ENCODE results near the gene P4HB. TPM values are rescaled to one million over a fixed set of nuclear protein-coding genes. Genes with fewer than 3 reads are reported as not detected.
A peak's percentile ranks its signal among the peaks of the same experiment; 100 is the strongest.

P4HB gene
- total RNA-seq, 1 donor: 1,240 TPM

DNA sequence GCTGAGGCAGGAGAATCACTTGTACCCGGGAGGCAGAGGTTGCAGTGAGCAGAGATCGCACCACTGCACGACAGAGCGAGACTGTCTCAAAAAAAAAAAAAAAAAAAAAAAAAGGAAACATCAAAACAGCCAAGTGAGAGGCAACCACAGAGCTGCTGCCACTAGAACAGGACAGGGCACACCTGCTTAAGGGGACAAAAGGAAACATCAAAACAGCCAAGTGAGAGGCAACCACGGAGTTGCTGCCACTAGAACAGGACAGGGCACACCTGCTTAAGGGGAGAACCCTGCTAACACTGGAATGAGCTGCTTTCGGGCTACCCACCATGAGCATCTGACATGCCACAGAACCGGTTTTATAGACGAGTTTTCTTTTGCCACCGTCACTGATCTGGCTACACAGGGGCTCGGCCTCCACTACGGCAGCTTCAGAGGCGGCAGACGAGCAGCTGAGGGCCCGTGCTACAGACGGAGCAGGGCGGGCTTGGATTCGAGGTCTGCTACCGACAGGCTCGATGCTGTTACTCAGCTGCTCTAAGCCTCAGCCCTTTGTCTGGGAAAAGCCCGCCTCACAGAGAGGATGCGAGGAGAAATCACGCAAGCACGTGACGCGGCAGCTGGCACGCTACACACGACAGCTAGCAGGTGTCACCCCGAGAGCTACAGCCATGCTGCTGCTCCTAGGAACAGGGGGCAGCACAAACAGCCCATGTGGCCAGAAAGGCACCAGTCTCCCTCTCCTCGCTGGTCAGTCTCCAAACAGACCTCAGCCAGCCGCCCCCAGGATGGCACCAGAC is 2.0 kb downstream of the P4HB start:
- Histone ChIP-seq H3K9me3 (ENCODE audit: low read depth, low read length) (no peaks in the 10 kb centered on the region), H3K79me2 (ENCODE audit: insufficient read depth, low read length) (peaks cover 89% of the 10 kb centered on the region), H3K36me3 (ENCODE audit: insufficient read depth, low read length) (peaks cover 57% of the 10 kb centered on the region), H3K4me2 (ENCODE audit: insufficient read depth, low read length) (peak overlapping the region; percentile 98), H4K20me1 (ENCODE audit: insufficient read depth, low read length) (peaks cover 52% of the 10 kb centered on the region), H3K27ac (ENCODE audit: low read depth, low read length) (peak overlapping the region; percentile 72), H3K27me3 (ENCODE audit: insufficient read depth, low read length) (no peaks in the 10 kb centered on the region), H2AFZ (ENCODE audit: low read length) (no peak overlapping the region), H3K4me3 (ENCODE audit: insufficient read depth, low read length) (peak overlapping the region; percentile 84), H3K4me1 (ENCODE audit: insufficient read depth, low read length) (peaks cover 30% of the 10 kb centered on the region)
- peak; percentile 76 for DNase-seq (ENCODE audit: insufficient read length, low spot score, missing footprints)
- TF ChIP-seq, protein P1, sequence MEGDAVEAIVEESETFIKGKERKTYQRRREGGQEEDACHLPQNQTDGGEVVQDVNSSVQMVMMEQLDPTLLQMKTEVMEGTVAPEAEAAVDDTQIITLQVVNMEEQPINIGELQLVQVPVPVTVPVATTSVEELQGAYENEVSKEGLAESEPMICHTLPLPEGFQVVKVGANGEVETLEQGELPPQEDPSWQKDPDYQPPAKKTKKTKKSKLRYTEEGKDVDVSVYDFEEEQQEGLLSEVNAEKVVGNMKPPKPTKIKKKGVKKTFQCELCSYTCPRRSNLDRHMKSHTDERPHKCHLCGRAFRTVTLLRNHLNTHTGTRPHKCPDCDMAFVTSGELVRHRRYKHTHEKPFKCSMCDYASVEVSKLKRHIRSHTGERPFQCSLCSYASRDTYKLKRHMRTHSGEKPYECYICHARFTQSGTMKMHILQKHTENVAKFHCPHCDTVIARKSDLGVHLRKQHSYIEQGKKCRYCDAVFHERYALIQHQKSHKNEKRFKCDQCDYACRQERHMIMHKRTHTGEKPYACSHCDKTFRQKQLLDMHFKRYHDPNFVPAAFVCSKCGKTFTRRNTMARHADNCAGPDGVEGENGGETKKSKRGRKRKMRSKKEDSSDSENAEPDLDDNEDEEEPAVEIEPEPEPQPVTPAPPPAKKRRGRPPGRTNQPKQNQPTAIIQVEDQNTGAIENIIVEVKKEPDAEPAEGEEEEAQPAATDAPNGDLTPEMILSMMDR (IDR thresholded peaks at IDR 0.05; ENCODE audit: extremely low read depth, low read depth, low read length): no peak

DNA sequence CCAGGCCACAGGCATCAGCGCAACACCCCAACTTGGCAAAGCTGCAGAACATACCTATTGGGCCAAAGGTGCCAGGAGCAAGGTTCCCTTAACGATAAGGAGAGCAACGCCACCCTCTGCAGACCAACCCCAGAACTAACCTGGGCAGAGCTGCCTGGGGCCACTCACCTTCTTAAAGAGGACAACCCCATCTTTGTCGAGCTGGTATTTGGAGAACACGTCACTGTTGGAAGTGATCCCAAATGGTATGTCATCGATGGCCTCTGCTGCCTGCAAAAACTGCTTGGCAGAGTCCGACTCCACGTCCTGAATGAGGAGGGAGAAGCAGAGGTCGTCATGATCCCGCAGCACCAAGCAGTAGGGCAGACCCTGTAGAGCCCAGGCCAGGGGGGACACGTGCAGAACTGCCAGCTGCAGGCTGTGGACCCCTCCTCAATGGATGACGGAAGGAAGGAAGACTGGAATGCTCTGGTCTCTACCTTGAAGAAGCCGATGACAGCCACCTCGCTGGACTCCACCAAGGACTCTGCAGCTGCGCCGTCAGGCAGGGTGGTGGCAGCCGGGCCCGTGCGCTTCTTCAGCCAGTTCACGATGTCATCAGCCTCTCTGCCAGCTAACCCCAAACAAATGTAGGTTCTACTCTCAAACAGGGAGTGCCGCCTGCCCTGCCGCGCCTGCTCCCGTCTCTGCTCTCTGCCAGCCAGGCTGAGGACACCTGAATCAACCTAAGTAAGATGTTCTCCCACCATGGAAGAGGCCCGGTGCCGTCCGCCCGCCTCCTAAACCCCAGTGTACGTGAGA is 5.2 kb downstream of the P4HB start:
- Histone ChIP-seq H3K4me2 (ENCODE audit: insufficient read depth, low read length) (no peak overlapping the region), H3K4me1 (ENCODE audit: insufficient read depth, low read length) (peaks cover 16% of the 10 kb centered on the region), H3K27me3 (ENCODE audit: insufficient read depth, low read length) (no peaks in the 10 kb centered on the region), H3K27ac (ENCODE audit: low read depth, low read length) (peak overlapping the region; percentile 28), H4K20me1 (ENCODE audit: insufficient read depth, low read length) (peaks cover 71% of the 10 kb centered on the region), H3K36me3 (ENCODE audit: insufficient read depth, low read length) (peaks cover 72% of the 10 kb centered on the region), H3K79me2 (ENCODE audit: insufficient read depth, low read length) (peaks cover 89% of the 10 kb centered on the region), H3K9me3 (ENCODE audit: low read depth, low read length) (no peaks in the 10 kb centered on the region), H3K4me3 (ENCODE audit: insufficient read depth, low read length) (no peak overlapping the region), H2AFZ (ENCODE audit: low read length) (no peak overlapping the region)
- TF ChIP-seq, protein P1 (IDR thresholded peaks at IDR 0.05; ENCODE audit: extremely low read depth, low read depth, low read length): no peak
- DNase-seq (ENCODE audit: insufficient read length, low spot score, missing footprints): peak; percentile 73

DNA sequence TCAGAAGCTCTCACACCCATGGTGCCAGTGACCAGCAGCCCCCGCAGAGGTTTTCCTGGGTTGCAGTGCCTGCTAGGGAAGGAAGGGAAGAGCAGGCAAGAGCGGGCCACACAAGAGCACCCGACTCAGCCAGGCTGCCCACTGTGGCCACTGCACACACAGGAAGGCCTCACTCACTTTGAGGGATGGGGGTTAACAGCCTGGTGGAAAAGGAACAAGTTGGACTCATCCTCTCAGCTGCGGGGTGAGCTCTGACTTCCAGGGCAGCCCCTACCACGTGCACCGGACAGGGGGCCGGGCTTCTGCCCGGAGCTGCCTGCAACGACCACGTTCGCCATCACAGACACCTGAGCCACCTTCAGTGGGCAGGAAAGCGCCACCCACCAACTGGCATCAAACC is 8.1 kb downstream of the P4HB start:
- no peak overlapping the region for H3K4me3 ChIP-seq (ENCODE audit: insufficient read depth, low read length)
- no peaks in the 10 kb centered on the region for H3K27me3 ChIP-seq (ENCODE audit: insufficient read depth, low read length)
- no peaks in the 10 kb centered on the region for H3K4me1 ChIP-seq (ENCODE audit: insufficient read depth, low read length)
- TF ChIP-seq, protein P1 (IDR thresholded peaks at IDR 0.05; ENCODE audit: extremely low read depth, low read depth, low read length): no peak
- no peaks in the 10 kb centered on the region for H3K9me3 ChIP-seq (ENCODE audit: low read depth, low read length)
- H3K36me3 ChIP-seq (ENCODE audit: insufficient read depth, low read length): peaks cover 70% of the 10 kb centered on the region
- DNase-seq (ENCODE audit: insufficient read length, low spot score, missing footprints): no peak
- H3K79me2 ChIP-seq (ENCODE audit: insufficient read depth, low read length): peaks cover 59% of the 10 kb centered on the region
- peaks cover 47% of the 10 kb centered on the region for H4K20me1 ChIP-seq (ENCODE audit: insufficient read depth, low read length)
- no peak overlapping the region for H3K4me2 ChIP-seq (ENCODE audit: insufficient read depth, low read length)
- no peak overlapping the region for H3K27ac ChIP-seq (ENCODE audit: low read depth, low read length)
- no peak overlapping the region for H2AFZ ChIP-seq (ENCODE audit: low read length)

DNA sequence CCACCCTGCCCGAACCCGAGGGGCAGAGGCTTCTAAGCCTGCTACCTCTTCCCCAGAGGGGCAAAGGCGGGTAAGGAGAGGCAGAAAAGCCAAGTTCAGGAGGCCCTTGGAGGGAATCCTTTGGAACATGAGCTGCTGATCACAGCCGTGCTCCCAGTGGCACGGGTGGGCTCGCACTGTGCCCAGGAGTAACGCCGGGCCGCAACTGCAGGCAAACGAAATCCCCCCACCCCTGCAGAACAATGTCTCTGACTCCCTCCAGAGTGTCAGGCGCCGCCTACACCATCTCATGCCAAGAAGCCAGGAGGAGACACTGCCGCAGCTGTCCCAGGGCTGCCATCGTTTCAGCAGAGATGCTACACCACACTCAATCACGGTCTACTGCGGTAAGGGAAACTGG is 8.9 kb downstream of the P4HB start:
- no peaks in the 10 kb centered on the region for H3K27me3 ChIP-seq (ENCODE audit: insufficient read depth, low read length)
- no peaks in the 10 kb centered on the region for H3K4me1 ChIP-seq (ENCODE audit: insufficient read depth, low read length)
- no peak overlapping the region for H3K4me3 ChIP-seq (ENCODE audit: insufficient read depth, low read length)
- peaks cover 43% of the 10 kb centered on the region for H4K20me1 ChIP-seq (ENCODE audit: insufficient read depth, low read length)
- no peak overlapping the region for H2AFZ ChIP-seq (ENCODE audit: low read length)
- peaks cover 76% of the 10 kb centered on the region for H3K36me3 ChIP-seq (ENCODE audit: insufficient read depth, low read length)
- TF ChIP-seq, protein P1 (IDR thresholded peaks at IDR 0.05; ENCODE audit: extremely low read depth, low read depth, low read length): no peak
- peaks cover 51% of the 10 kb centered on the region for H3K79me2 ChIP-seq (ENCODE audit: insufficient read depth, low read length)
- no peak overlapping the region for H3K4me2 ChIP-seq (ENCODE audit: insufficient read depth, low read length)
- no peak overlapping the region for H3K27ac ChIP-seq (ENCODE audit: low read depth, low read length)
- no peaks in the 10 kb centered on the region for H3K9me3 ChIP-seq (ENCODE audit: low read depth, low read length)
- DNase-seq (ENCODE audit: insufficient read length, low spot score, missing footprints): no peak
